Body of pancreas (tissue), 4 donors: Measurements from ENCODE around the gene CTNNA2. TPM values are rescaled to one million over a fixed set of nuclear protein-coding genes. Genes with fewer than 3 reads are reported as not detected.
"Not testable (repeated sequence)": the region's sequence is repeated elsewhere in the genome, so short reads cannot be mapped to it uniquely, and the experiment has no call there.

Source experiments
- ATAC-seq: fragments of 150-250 bp; one replicate; pipeline ENCODE4 v1.9.1; 2016
- DNase-seq, 4 donors: peaks; one replicate each; pipeline ENCODE4 v3.0.0-alpha.2; 2019
- H3K27ac ChIP-seq, 4 donors: fragments of 200-600 bp; sonication (generic); 1 replicate in 3 of 4; 2 replicates in 1 of 4; pipeline versions ENCODE4 v1.5.1 to v1.6.1; 2016 to 2019; ENCODE audit warnings: mild to moderate bottlenecking in 1 of 4, mixed read lengths in 1 of 4, moderate library complexity in 1 of 4
- H3K27me3 ChIP-seq, 2 donors: fragments of 200-600 bp; sonication (generic); one replicate each; pipeline ENCODE4 v1.6.0; 2016; ENCODE audit warnings: mild to moderate bottlenecking in 1 of 2
- H3K36me3 ChIP-seq, 2 donors: fragments of 200-600 bp; sonication (generic); replicated peaks in 1 of 2; 2 replicates each; pipeline ENCODE4 v1.5.1; 2016; ENCODE audit warnings: low read depth in 2 of 2; ENCODE audit not compliant: insufficient read depth in 1 of 2
- H3K4me1 ChIP-seq: fragments of 200-600 bp; sonication (generic); one replicate; pipeline ENCODE4 v1.6.0; 2016
- H3K4me3 ChIP-seq, 2 donors: fragments of 200-600 bp; sonication (generic); 1 replicate in 1 of 2; 2 replicates in 1 of 2; pipeline ENCODE4 v1.5.1; 2016 to 2019
- H3K9me3 ChIP-seq, 3 donors: fragments of 200-600 bp; sonication (generic); 1 replicate in 2 of 3; 2 replicates in 1 of 3; pipeline ENCODE4 v1.5.1; 2016
- POLR2A ChIP-seq, 3 donors: fragments of 450-650 bp; IDR thresholded peaks; one replicate each; pipeline ENCODE4 v1.6.1; 2016; ENCODE audit warnings: antibody characterized with exemption in 3 of 3, mild to moderate bottlenecking in 2 of 3
- WGBS, 2 donors: methylation state at CpG; one replicate each; pipeline ENCODE4 v1.1.5; 2017; 5-methylcytosine and 5-hydroxymethylcytosine counted together
- intact Hi-C: fragments of 100-400 bp; cut with DNase I; formaldehyde crosslinking; loops from one replicate; pipeline ENCODE4 v1.15.1; 2023
- total RNA-seq, 2 donors: library from RNA; depleted of rRNA; stranded (reverse); fragments of >200 nt; gene quantifications; one replicate each; pipeline ENCODE4 v1.1.0, GENCODE V29; 2016
- TF ChIP-seq, protein P1 (sequence below), 7 experiments: fragments of 450-650 bp in 4 of 7; fragments of 200-600 bp in 3 of 7; sonication (generic) in 3 of 7; IDR thresholded peaks; one replicate each; pipeline ENCODE4 v1.5.1; 2016 to 2019; ENCODE audit warnings: antibody characterized with exemption in 7 of 7

The CTNNA2 gene
- total RNA-seq, 2 donors from 2014 or later: 0.52 to 29.3 TPM

DNA sequence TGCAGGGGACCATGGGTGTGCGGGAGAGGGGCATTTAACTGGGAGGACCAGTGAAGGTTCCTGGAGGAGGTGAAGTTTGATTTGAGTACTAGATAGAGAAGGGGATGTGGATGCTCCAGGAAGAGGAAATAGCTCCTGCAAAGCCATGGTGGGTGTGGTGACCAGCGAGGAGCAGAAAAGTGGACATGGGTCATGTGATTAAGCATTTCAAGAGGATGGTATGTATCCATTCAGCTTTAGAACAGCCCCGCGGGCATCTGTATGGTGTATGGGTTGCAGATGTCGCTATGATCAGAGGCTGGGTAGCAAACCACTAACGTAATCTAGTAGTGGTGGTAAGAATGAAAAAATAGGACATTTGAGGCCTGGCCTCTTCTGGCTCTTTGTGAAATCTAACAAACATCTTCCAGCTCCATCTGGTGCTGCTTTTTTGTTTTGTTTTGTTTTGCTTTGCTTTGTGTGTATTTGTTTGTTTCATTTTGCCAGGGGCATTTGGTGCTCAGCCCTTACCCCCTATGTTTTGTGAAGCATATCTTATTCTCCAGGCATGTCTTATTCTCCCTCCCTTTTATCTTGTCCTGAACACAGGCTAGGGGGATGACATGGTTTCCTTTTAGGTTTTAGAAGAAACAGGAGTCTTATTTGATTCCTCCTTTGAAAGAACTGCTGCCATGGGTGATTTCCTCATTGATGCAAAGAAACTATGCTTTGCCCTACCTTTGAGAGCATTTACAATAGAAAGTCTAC is 565.6 kb downstream of the CTNNA2 start:
- H3K27me3 ChIP-seq: no peaks in the 10 kb centered on the region
- no peak for DNase-seq
- no peaks in the 10 kb centered on the region for H3K4me1 ChIP-seq
- no peaks in the 10 kb centered on the region for H3K36me3 ChIP-seq
- ATAC-seq: no peak
- no peak overlapping the region for H3K4me3 ChIP-seq
- TF ChIP-seq, protein P1, sequence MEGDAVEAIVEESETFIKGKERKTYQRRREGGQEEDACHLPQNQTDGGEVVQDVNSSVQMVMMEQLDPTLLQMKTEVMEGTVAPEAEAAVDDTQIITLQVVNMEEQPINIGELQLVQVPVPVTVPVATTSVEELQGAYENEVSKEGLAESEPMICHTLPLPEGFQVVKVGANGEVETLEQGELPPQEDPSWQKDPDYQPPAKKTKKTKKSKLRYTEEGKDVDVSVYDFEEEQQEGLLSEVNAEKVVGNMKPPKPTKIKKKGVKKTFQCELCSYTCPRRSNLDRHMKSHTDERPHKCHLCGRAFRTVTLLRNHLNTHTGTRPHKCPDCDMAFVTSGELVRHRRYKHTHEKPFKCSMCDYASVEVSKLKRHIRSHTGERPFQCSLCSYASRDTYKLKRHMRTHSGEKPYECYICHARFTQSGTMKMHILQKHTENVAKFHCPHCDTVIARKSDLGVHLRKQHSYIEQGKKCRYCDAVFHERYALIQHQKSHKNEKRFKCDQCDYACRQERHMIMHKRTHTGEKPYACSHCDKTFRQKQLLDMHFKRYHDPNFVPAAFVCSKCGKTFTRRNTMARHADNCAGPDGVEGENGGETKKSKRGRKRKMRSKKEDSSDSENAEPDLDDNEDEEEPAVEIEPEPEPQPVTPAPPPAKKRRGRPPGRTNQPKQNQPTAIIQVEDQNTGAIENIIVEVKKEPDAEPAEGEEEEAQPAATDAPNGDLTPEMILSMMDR (IDR thresholded peaks at IDR 0.05): no peak
- TF ChIP-seq POLR2A (IDR thresholded peaks at IDR 0.05): no peak
- intact Hi-C loops: no loop called here
- 84 to 91% methylated on average over 6 of the region's 6 CpGs for WGBS, 2 donors
- no peak overlapping the region for H3K27ac ChIP-seq
- H3K9me3 ChIP-seq: no peaks in the 10 kb centered on the region

- ATAC-seq: no peak
- WGBS, 2 donors: 50 to 63% methylated on average over 9 of the region's 9 CpGs
- H3K36me3 ChIP-seq: no peaks in the 10 kb centered on the region
- no peak for DNase-seq
- no peaks in the 10 kb centered on the region for H3K27me3 ChIP-seq
- no peaks in the 10 kb centered on the region for H3K9me3 ChIP-seq
- no peak overlapping the region for H3K4me3 ChIP-seq
- intact Hi-C loops: no loop called here
- H3K4me1 ChIP-seq: no peaks in the 10 kb centered on the region
- TF ChIP-seq, protein P1 (IDR thresholded peaks at IDR 0.05): no peak
- TF ChIP-seq POLR2A (IDR thresholded peaks at IDR 0.05): no peak
- H3K27ac ChIP-seq: no peak overlapping the region
Observed at GRCh38 chr2:80080957-80081356, 568.1 kb downstream of the CTNNA2 start.

GRCh38 chr2:80086831-80087230 is 574.0 kb downstream of the CTNNA2 start:
- no peaks in the 10 kb centered on the region for H3K27me3 ChIP-seq
- DNase-seq (no peak), ATAC-seq (no peak)
- H3K4me1 ChIP-seq: no peaks in the 10 kb centered on the region
- no peak overlapping the region for H3K27ac ChIP-seq
- no peak overlapping the region for H3K4me3 ChIP-seq
- intact Hi-C loops: no loop called here
- WGBS, 2 donors: 61 to 69% methylated on average over 2 of the region's 2 CpGs
- no peaks in the 10 kb centered on the region for H3K36me3 ChIP-seq
- TF ChIP-seq POLR2A (IDR thresholded peaks at IDR 0.05): no peak
- TF ChIP-seq, protein P1 (IDR thresholded peaks at IDR 0.05): no peak
- H3K9me3 ChIP-seq: no peaks in the 10 kb centered on the region

GRCh38 chr2:80091237-80091636 is 578.4 kb downstream of the CTNNA2 start:
- Histone ChIP-seq H3K27ac (no peak overlapping the region), H3K27me3 (no peaks in the 10 kb centered on the region), H3K36me3 (no peaks in the 10 kb centered on the region), H3K4me3 (no peak overlapping the region), H3K4me1 (no peaks in the 10 kb centered on the region), H3K9me3 (no peaks in the 10 kb centered on the region)
- DNase-seq (no peak), ATAC-seq (no peak)
- intact Hi-C loops: no loop called here
- TF ChIP-seq, protein P1 (IDR thresholded peaks at IDR 0.05): no peak
- TF ChIP-seq POLR2A (IDR thresholded peaks at IDR 0.05): no peak
- 37 to 46% methylated on average over 4 of the region's 4 CpGs for WGBS, 2 donors

GRCh38 chr2:80092474-80092873 is 579.6 kb downstream of the CTNNA2 start:
- no peak overlapping the region for H3K27ac ChIP-seq
- no peaks in the 10 kb centered on the region for H3K27me3 ChIP-seq
- no peaks in the 10 kb centered on the region for H3K36me3 ChIP-seq
- no peak for DNase-seq
- no peak for ATAC-seq
- TF ChIP-seq, protein P1 (IDR thresholded peaks at IDR 0.05): no peak
- no peak for TF ChIP-seq POLR2A (IDR thresholded peaks at IDR 0.05)
- H3K4me1 ChIP-seq: no peaks in the 10 kb centered on the region
- H3K9me3 ChIP-seq: no peaks in the 10 kb centered on the region
- H3K4me3 ChIP-seq: no peak overlapping the region
- intact Hi-C loops: no loop called here

DNA sequence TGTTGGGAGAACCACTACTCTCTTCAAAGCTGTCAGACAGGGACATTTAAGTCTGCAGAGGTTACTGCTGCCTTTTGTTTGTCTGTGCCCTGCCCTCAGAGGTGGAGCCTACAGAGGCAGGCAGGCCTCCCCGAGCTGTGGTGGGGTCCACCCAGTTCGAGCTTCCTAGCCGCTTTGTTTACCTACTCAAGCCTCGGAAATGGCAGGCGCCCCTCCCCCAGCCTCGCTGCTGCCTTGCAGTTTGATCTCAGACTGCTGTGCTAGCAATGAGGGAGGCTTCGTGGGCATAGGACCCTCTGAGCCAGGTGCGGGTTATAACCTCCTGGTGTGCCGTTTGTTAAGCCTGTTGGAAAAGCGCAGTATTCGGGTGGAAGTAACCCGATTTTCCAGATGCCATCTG is 585.7 kb downstream of the CTNNA2 start:
- intact Hi-C loops, H3K27me3 ChIP-seq, DNase-seq, H3K36me3 ChIP-seq, H3K27ac ChIP-seq, ATAC-seq, H3K4me3 ChIP-seq, H3K9me3 ChIP-seq, H3K4me1 ChIP-seq: not testable (repeated sequence)
- WGBS, 2 donors: 70 to 75% methylated on average over 10 to 12 of the region's 12 CpGs
